ENCODE data around the gene RNF157. TPM values are rescaled to one million over a fixed set of nuclear protein-coding genes. Genes with fewer than 3 reads are reported as not detected.

The RNF157 gene
- total and polyA plus RNA-seq, 2 of the 13 experiments (the other 11 are each of a cell fraction or from before 2014, with no cell fraction given): 0.44 to 1.5 TPM

- TF ChIP-seq PREB (CRISPR knock-in tag; IDR thresholded peaks at IDR 0.05) (no peak), ARNTL (CRISPR knock-in tag; IDR thresholded peaks at IDR 0.05) (no peak), NBN (conservative IDR thresholded peaks at IDR 0.05) (no peak)
Measured at GRCh38 chr17:76147211-76148014, 92.9 kb downstream of the RNF157 start (continued).

- H3K36me3 ChIP-seq (replicated peaks in 1 of 2; ENCODE audit: control insufficient read depth in 1 of 2, insufficient read depth in 2 of 2, low read length in 2 of 2): no peaks in the 10 kb centered on the region
- H3K27ac ChIP-seq (ENCODE audit: extremely low read length, insufficient read depth, low read length): no peak overlapping the region
- peaks cover 3 to 32% of the 10 kb centered on the region in 2 experiments for H3K27me3 ChIP-seq (ENCODE audit: control insufficient read depth in 1 of 2, insufficient read depth in 2 of 2, low read length in 2 of 2)
- no peaks in the 10 kb centered on the region for H4K20me1 ChIP-seq (ENCODE audit: insufficient read depth, low read length)
- peaks cover 43% of the 10 kb centered on the region for H3K4me1 ChIP-seq (ENCODE audit: insufficient read depth, low read length)
- intact Hi-C loops (cut with micrococcal nuclease; ENCODE audit: unreplicated experiment) (no loop called here), in situ Hi-C loops (cut with HindIII; ENCODE audit: extremely low pct_ligation_motif_present, low pct_unique_long_range_greater_than_20kb) (no loop called here)
- CTCF ChIA-PET (ENCODE audit: low intra/inter-chr PET ratio, low total read pairs): interaction anchor here (1.3 to 3.7 kb wide), 2 partner anchors 25 to 36 kb away, joined by 3 to 50 read pairs; no protein-coding TSS in a partner anchor
- no peak overlapping the region for H3K4me3 ChIP-seq (replicated peaks in 1 of 3; ENCODE audit: insufficient read depth in 1 of 3, low read depth in 2 of 3, low read length in 3 of 3)
- no peak overlapping the region for H3K9ac ChIP-seq (ENCODE audit: insufficient read depth, low read depth, low read length)
- no peaks in the 10 kb centered on the region for H3K79me2 ChIP-seq (ENCODE audit: insufficient read depth, low read length)
- POLR2A ChIA-PET: interaction anchor here (1.0 to 1.2 kb wide), 2 partner anchors 8 to 22 kb away, joined by 3 to 5 read pairs; no protein-coding TSS in a partner anchor
- DNase-seq (ENCODE audit: low spot score) (no peak), ATAC-seq (peak; percentile 14), FAIRE-seq (no peak)
- H3K9me3 ChIP-seq (ENCODE audit: low read length): no peaks in the 10 kb centered on the region
- no peak overlapping the region for H2AFZ ChIP-seq (ENCODE audit: low read length)
- H3K4me2 ChIP-seq (ENCODE audit: low read depth, low read length): no peak overlapping the region
- WGBS (ENCODE audit: low lambda C conversion rate): 63% methylated on average over 15 of the region's 22 CpGs
- BruUV-seq (replicated peaks): no TSS peak
- TF ChIP-seq MAZ (IDR thresholded peaks at IDR 0.05; ENCODE audit: borderline replicate concordance, low read depth, low read length) (no peak), MAZ (CRISPR knock-in tag; IDR thresholded peaks at IDR 0.05; ENCODE audit: low read depth) (no peak), SATB2 (CRISPR knock-in tag; IDR thresholded peaks at IDR 0.05) (no peak), TP53 (CRISPR knock-in tag; conservative IDR thresholded peaks at IDR 0.05) (no peak), MAFK (conservative IDR thresholded peaks at IDR 0.05 in 1 of 2, IDR thresholded peaks at IDR 0.05 in 1 of 2; ENCODE audit: low read length in 2 of 2) (no peak), NFE2L1 (CRISPR knock-in tag; IDR thresholded peaks at IDR 0.05; ENCODE audit: borderline replicate concordance) (no peak), KDM6A (CRISPR knock-in tag; IDR thresholded peaks at IDR 0.05; ENCODE audit: low read depth) (no peak), ZNF784 (CRISPR knock-in tag; IDR thresholded peaks at IDR 0.05; ENCODE audit: borderline replicate concordance) (no peak)
- TF ChIP-seq, protein P1, sequence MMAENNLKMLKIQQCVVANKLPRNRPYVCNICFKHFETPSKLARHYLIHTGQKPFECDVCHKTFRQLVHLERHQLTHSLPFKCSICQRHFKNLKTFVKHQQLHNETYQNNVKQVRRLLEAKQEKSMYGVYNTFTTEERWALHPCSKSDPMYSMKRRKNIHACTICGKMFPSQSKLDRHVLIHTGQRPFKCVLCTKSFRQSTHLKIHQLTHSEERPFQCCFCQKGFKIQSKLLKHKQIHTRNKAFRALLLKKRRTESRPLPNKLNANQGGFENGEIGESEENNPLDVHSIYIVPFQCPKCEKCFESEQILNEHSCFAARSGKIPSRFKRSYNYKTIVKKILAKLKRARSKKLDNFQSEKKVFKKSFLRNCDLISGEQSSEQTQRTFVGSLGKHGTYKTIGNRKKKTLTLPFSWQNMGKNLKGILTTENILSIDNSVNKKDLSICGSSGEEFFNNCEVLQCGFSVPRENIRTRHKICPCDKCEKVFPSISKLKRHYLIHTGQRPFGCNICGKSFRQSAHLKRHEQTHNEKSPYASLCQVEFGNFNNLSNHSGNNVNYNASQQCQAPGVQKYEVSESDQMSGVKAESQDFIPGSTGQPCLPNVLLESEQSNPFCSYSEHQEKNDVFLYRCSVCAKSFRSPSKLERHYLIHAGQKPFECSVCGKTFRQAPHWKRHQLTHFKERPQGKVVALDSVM (CRISPR knock-in tag; IDR thresholded peaks at IDR 0.05): peak; percentile 40; the same call in 1 of the 2 replicates
- TF ChIP-seq, protein P2, sequence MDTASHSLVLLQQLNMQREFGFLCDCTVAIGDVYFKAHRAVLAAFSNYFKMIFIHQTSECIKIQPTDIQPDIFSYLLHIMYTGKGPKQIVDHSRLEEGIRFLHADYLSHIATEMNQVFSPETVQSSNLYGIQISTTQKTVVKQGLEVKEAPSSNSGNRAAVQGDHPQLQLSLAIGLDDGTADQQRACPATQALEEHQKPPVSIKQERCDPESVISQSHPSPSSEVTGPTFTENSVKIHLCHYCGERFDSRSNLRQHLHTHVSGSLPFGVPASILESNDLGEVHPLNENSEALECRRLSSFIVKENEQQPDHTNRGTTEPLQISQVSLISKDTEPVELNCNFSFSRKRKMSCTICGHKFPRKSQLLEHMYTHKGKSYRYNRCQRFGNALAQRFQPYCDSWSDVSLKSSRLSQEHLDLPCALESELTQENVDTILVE (CRISPR knock-in tag; IDR thresholded peaks at IDR 0.05): no peak
Measured at GRCh38 chr17:76146053-76146851, 94.0 kb downstream of the RNF157 start.
